Measurements from ENCODE around the gene HIGD2A.

GRCh38 chr5:176353533-176353932 is 35.0 kb upstream of the HIGD2A start:
- TF ChIP-seq PHB2 (IDR thresholded peaks at IDR 0.05; ENCODE audit: partially characterized antibody) (no peak), MAX (IDR thresholded peaks at IDR 0.05) (no peak), CTCF (CRISPR knock-in tag; IDR thresholded peaks at IDR 0.05) (no peak), KAT7 (CRISPR knock-in tag; IDR thresholded peaks at IDR 0.05; ENCODE audit: borderline replicate concordance) (no peak)

Data from HepG2 (cell line).